HG03457 (cell line): ENCODE data around the gene MSH3.
"Not testable (repeated sequence)": the region's sequence is repeated elsewhere in the genome, so short reads cannot be mapped to it uniquely, and the experiment has no call there.

Source experiments
- ATAC-seq: cut with Tn5 transposase; IDR thresholded peaks from one replicate; pipeline ENCODE4 v1.9.1; 2021; ENCODE audit warnings: moderate number of reproducible peaks; ENCODE audit not compliant: unreplicated experiment

Gene MSH3

DNA sequence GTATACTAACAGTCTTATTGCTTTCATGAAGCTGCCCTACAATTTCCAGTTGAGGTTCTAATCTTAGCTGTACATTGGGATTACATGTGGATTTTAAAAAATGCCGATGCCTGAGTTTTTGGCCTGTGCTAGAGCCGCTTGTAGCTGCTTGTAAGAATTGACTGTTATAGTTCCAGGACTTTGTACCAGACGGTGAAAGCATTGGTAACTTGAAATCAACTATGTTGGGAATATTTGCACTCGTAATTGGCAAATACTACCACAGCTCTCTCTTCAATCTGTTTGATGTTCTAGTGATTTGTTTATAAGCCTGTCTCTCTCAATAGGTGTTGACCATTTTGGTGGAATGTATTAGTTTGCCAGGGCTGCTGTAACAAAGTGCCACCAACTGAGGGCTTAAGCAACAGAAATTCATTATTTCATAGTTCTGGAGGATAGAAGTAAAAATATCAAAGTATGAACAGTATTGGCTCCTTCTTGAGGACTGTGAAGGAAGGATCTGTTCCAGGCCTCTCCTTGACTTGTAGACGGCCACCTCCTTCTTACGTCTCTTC is 50.8 kb downstream of the MSH3 start:
- no peak for ATAC-seq

DNA sequence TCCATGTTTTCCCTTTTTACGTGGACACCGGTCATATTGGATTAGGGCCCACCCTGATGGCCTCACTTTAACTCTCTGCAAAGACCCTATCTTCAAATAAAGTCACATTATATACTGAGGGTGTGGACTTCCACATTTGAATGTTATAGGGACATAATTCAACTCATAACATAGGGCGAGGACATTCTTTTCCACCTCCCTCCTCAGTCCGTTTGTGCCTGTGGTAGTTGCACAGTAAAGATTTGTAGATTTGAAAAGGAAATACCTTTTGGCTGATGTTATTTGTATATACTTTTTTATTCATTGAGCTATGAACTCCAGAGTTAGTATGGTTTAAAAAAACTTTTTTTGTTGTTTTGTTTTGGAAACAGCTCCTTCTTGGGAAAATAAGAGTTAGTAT is 51.3 kb downstream of the MSH3 start:
- no peak for ATAC-seq

DNA sequence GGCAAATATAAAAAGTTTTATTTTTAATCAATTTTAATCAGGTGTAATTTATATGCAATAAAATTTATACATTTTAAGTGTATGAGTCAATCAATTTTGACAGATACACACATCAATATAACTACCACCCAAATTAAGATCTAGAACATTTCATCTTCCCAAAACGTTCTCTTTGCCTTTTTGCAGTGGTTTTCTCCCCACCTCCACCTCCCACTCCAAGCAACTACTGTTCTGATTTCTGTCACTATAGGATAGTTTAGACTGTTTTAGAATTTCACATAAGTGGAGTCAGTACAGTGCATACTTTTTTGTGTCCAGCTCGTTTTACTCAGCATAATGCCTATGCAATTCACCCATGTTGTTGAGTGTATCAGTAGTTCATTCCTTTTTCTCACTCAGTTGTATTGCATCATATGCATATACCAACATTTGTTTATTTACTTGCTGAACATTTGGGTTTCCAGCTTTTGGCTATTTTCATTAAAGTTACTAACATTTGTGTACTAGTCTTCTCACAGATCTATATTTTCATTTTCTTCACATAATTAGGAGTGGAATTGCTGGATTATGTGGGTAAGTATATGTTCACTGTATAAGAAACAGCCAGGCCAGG is 52.5 kb downstream of the MSH3 start:
- ATAC-seq, result no peak

DNA sequence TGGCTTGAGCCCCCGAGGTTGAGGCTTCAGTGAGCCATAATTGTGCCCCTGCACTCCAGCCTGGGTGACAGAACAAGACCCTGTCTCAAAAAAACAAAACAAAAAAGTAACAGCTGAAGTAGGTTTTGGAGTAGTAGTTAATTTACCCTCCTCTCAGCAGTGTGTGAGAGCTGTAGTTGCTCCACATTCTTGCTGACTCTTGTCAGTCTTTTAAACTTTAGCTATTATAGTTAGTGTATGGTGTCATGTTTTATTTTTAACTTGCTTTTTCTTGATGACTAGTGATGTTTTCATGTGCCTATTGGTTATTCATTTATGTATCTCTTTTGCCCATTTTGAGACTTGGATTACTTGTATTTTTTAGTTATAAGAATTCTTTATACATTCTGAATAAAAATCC is 53.2 kb downstream of the MSH3 start:
- no peak for ATAC-seq

DNA sequence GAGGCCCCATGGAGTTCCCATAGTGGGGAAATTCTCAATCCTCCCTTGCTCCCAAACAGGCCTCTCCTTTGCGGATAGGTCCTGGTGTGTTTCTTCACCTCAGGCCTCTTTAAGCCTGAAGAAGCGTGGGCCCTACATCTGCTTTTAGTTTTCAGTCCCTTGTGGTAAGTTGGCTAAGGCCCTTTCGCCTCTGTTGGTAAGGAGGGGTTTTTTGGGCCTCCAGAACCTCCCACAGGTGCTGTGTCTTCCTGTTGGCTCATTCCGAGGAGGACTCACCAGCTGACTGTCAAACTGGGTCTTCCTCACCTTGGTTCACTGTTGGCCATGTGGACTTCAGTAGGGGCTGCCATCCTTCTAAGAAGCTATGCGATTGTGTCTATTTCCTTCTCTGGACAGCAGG is 56.8 kb downstream of the MSH3 start:
- no peak for ATAC-seq

DNA sequence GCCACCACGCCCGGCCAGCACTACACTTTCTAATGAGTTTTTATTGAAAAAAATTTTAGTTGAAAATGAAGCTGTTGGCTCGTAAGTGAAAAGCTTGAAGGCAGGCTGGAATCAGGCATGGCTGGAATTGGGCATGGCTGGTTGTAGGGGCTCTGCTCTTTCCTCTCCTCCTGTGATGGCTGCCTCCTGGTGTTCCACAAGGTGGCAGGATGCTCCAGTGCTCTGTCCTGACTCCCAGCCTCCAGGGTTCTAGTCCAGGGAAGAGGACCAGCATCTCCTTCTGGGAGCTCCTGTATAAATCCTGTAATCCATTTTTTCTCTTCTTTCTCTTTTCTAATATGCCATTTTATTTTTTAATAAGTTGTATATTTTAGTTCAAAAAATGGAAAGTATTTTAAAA is 57.5 kb downstream of the MSH3 start:
- no peak for ATAC-seq

DNA sequence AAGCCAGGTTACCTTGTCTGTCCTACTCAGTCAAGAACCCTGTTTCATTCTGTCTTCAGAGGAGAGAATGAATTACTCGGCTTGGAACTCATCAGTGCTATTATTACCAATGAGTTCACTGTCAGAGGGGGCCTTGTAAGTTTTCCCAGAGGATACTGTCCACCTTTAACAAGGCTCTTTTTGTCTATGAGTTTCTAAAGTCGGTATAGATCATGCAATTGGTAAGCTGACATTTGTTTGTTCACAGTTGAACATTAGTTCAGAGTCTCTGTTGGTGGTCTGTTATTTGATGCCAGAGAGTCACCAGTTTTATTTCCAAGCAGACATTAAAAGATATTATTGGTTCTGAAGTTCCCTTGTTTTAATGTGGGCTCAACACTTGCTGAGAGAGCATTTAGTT is 58.5 kb downstream of the MSH3 start:
- no peak for ATAC-seq

DNA sequence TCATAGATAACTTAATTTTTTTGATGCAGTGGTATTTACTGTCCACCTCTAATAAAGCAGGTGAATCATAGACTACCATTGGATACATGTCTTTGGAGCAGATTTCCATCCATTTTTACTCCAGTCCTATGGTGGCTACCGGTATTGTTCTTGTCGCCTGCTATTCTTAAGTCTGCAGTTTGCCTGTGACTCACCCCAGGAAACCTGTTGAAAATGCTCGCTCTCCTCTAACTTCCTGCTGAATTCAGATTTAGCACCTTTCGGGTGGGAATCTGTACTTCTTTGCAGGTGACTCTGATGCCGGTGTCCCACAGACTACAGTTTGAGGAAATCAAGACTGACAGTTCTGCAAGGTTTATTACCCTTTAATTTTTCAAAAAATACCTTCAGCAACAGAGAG is 59.2 kb downstream of the MSH3 start:
- no peak for ATAC-seq

DNA sequence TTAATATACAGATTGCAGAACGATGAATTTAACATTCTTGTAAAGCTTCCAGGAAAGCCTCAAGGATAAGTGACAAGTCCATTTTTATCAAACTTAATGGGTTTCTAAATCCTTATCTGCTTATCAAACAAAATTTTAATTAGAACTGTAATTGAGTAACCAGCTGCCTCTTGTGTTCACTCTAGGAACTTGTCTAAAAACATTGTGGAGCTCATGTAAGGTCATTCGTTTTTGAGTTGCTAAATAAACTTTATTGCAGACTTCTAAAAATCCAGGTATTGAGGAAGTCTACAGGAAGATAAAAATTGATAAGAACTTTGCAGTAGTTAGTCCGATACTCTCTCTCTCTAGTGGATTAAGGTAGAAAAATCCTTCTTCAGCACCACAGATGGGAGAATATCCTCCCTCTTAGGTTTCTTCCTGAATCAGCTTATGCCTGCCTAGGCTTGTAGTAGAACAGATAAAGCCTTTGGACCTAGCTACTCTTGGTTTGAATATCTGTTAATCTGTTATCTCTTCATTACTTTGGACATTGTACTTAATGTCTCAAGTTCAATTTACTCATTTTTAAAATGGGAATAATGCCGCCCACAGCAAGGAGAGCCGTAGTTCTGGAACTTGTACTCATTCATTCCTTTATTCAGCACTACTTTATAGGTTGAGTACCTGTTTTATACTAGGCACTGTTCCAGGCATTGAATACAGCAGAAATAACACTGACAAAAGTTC is 60.3 kb downstream of the MSH3 start:
- no peak for ATAC-seq

DNA sequence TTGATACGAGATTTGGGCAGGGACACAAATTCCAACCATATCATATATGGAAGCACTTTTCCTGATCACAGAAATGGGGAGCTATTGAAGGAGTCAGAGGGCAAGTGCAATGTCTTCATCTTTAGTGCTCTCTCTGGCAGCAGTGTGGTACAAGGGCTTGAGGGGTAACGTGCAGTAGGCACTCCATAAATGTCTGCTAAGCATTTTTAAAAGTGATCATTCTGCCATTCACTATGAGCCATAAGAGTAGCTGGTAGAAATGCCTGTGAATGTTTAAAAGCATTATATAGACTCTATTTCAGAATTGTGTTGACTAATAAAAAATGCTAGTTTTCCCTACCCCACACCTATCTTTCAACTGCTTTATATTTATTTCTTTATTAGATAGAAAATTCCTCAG is 61.4 kb downstream of the MSH3 start:
- no peak for ATAC-seq

DNA sequence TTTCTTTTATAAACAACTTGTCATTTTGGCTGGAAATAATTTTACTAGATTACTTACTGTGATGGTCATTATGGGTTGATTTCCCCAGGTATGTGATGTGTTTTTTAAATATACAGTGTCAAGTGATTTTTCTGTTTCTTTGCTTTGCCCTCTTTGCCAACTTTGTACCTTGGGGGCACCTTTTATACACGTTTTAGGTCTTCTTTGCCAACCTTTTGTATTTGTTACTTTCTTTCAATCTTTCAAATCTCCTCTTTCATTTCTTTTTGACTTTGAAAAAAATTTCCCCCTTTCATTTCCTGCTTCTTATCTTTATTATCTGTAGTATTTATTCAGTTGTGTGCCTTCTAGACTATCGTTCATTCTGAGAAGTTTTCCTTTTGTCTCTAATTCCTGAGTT is 65.7 kb downstream of the MSH3 start:
- no peak for ATAC-seq

DNA sequence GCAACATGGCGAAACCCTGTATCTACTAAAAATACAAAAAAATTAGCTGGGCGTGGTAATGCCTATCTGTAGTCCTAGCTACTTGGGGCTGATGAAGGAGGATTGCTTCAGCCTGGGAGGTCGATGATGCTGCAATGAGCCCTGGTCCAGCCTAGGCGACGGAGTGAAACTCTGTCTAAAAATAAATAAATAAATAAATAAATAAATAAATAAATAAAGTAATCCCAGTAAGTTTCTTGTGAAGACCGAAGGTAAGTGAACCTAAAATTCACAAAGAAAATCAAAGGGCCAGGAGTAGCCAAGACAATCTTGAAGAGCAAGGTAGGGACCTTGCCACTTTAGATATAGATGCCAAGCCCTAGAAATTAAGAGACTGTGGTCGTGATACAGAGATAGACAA is 68.5 kb downstream of the MSH3 start:
- ATAC-seq, result no peak

DNA sequence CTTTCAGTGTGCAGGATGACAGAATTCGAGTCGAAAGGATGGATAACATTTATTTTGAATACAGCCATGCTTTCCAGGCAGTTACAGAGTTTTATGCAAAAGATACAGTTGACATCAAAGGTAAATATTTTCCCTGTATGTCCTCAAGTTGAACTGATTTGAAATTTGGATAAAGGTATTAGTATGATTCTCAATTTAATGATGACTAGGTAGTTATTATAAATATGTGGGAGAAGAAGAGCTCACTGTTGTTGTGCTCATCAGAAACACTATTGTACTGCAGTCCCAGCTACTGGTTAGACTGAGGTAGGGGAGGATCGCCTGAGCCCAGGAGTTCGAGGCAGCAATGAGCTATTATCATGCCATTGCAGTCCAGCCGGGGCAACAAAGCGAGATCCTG is 71.0 kb downstream of the MSH3 start:
- ATAC-seq, result no peak

DNA sequence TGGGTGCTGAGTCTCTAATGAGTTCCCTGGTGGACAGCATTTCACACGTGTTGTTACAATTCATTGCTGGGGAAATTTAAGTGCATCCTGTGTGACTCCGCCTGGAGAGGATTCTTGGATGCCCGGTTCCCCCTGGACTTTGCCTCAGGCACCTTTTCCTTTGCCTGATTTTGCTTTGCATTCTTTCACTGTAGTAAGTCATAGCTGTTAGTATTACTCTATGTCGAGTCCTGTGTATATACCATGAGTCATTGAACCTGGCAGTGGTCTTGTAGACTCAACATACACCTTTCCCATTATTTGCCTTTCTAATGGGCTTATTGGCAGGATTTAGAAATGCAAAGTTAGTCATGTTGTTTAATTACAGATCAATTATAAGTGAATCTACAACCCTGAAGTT is 82.3 kb downstream of the MSH3 start:
- ATAC-seq, result no peak

DNA sequence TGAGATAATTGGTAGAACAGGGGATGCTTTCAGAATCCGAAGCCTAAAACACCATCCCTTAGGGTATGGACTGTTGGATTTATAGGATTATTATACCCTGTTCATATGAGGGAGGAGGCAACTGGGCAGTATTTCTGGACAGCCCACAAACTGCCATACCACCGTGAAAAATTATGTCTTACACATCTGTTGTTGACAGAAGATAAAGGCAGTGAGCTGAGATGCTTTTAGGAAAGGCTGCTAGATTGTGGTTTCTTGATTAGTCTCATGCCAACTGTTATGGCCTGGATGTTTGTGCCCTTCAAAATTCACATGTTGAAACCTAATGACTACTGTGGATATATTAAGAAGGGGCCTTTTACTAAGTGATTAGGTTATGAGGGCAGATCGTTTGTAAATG is 84.0 kb downstream of the MSH3 start:
- ATAC-seq, result no peak

DNA sequence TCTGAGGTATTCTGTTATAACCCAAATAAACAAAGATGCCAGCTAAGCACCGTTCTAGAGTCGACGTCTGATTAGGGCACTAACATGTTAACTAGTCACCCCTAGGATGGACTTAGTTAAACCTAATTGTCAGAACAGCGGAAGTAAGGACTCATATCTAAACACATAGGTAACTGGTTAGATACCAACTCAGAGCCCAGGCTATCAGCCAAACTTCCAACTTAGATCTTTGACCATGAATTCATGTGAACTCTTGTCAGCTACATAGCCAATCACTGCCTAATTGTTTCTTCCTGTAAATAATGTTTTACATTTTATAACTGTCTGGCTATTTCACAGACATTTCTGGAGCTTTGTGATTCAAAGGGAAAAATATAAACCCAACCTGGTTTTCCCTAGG is 84.6 kb downstream of the MSH3 start:
- no peak for ATAC-seq

DNA sequence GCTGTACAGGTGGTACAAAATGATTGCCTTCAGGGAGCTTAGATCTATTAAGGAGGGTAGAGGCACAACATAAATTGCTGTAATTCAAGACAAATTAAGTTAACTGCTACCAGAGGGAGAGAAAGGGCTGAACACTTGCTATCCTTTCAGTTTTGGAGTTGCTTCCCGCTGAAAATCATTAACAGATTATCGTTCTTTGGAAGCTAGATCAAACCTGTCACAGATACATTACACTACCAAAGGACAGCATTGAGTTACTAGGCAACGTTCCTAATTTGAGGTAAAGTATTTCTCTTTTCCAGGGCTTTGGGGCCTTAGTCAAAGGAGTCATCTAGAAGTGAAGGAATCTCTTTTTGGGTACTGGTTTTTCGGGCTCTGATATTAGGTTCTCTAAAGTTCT is 85.0 kb downstream of the MSH3 start:
- ATAC-seq, result no peak

DNA sequence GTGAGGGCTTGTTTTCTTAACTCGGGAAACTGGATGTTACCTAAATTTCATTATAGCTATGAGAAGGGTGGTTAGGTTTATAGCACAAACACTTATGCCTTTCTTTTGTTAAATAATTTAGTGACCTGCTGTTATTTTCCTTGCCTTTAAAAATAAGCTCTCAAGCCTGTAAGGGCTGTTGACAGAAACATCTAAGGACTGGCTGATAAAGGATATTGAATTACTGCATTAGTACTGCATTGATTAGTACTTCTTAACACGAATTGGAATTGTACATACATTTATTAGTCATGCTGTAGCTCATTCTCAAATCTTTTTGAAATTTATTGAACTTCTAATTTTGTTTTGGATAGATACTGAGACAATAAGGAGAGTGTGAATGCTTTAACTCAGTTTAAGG is 85.4 kb downstream of the MSH3 start:
- ATAC-seq, result no peak

DNA sequence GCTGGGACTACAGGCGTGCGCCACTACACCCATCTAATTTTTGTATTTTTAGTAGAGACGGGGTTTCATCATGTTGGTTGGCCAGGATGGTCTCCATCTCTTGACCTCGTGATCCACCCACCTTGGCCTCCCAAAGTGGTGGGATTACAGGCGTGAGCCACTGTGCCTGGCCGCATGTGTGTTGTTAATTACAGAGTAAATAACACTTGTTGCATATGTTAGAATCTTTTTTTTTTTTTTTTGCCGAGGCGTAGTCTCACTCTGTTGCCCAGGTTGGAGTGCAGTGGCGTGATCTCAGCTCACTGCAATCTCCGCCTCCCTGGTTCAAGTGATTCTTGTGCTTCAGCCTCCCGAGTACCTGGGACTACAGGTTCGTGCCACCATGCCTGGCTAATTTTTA is 86.0 kb downstream of the MSH3 start:
- ATAC-seq, result not testable (repeated sequence)

DNA sequence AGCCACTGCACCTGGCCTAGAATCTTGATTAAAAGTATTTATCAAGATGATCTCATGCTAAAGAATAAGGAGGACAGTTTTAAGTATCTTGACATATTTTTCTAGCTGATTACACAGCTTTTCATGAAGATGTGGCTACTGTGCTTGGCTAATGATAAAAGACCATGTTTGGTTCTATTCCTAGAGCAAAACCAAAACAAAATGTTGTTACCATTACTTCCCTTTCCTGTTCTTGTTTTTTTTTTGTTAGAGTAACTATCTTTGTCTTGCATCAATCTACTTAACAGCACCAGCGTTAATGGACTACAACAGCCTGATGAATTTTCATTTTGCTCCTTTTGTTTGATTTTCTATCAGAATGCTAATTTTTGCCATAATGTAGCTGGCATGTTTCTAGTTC is 86.5 kb downstream of the MSH3 start:
- no peak for ATAC-seq

DNA sequence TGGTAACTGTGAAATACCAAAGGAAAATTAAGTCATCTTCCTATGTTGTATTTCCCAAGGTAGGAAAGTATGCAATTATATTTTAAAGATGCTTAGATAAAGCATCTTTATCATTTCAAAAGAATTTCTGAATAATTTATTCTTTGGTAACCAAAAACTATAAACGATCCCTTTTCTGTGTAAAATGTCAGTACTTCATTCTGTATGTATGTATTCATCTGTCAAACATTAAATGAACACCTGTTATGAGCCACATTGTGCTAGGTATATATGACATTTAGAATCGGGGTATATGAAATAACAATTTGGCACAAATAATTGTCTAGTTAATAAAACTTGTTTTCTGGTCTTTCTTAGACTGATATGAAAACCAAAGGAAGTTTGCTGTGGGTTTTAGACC is 89.7 kb downstream of the MSH3 start:
- ATAC-seq, result no peak

DNA sequence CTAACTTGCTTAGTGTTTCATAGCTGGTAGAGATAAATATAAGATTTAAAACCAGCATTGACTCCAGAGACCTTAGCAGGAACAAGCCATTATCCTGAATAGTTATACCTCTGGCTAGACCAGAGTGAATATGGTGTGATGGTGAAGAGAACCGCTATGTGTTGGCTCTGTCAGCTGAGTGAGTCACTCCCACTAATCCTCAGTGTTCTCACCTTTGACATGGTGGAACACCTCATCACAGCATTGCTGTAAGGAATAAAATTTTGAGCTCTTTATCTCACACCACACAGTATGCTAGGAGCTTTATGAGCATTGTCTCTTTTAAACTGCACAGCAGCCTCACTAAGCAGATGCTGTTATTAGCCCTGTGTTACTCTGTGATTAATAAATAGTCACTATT is 91.0 kb downstream of the MSH3 start:
- ATAC-seq, result no peak

DNA sequence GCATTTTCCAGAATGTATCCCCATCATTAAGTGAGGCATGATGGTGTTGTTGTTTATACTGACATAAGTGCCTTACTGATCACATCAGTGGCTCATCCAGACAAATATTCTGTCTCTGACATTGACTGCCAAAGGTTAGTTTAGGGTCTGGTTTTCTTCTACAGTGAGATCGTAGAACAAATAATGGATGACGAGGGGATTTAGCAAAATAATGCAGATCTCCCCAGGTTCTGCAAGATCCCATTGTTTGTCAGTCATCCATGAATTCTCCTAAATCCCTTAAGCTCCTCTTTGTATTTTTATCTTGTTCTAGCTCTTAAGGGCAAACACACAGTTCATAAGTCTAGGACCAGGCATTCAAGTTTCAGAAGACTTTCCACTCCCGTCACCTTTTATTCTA is 93.5 kb downstream of the MSH3 start:
- ATAC-seq, result no peak
